ENCODE data around the gene RHOV.

The RHOV gene

DNA sequence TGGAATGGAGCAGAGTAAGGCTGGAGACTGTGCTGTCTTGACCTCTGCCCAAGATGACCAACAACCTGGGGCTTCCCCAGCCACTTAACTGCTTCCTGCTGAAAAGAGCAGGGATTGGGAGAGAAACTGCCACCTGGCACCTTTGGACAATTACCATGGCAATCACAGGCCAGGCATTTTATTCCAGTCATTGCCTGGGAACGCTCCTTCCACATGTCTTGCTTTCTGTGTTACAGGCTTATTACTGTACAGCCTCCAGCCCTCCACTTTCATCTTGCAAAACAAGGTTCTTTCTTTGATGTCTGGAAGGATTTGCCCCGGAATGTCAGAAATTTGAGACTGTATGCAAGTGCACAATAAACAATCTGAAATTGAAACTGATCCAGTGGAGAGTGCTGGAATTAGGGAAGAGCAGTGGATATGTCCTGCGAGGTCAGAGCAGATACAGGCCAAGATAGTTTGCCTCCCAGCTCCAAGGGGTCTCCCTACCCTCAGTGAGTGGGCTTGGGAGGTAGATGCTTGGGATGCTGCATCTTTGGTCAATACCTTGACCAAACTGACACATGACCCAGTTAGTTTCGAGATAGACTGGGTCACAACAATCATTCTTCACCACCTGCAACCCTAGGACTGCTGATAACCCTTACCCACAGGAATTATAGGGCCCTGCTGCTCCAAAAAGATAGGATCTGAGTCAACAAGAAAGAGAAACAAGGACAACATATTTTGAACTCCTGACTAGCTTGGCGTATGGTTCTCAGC is 48.2 kb downstream of the RHOV start:
- no peaks in the 10 kb centered on the region for H3K4me1 ChIP-seq (ENCODE audit: control insufficient read depth in 1 of 2, insufficient read depth in 1 of 2, low read depth in 1 of 2, low read length in 1 of 2)
- no peaks in the 10 kb centered on the region for H3K36me3 ChIP-seq
- no peaks in the 10 kb centered on the region for H3K9me3 ChIP-seq
- H3K4me3 ChIP-seq (ENCODE audit: low read depth in 1 of 2, low read length in 1 of 2), result no peak overlapping the region
- no peak overlapping the region for H3K27ac ChIP-seq
- H3K27me3 ChIP-seq, result peaks cover 8% of the 10 kb centered on the region
- TF ChIP-seq, protein P1, sequence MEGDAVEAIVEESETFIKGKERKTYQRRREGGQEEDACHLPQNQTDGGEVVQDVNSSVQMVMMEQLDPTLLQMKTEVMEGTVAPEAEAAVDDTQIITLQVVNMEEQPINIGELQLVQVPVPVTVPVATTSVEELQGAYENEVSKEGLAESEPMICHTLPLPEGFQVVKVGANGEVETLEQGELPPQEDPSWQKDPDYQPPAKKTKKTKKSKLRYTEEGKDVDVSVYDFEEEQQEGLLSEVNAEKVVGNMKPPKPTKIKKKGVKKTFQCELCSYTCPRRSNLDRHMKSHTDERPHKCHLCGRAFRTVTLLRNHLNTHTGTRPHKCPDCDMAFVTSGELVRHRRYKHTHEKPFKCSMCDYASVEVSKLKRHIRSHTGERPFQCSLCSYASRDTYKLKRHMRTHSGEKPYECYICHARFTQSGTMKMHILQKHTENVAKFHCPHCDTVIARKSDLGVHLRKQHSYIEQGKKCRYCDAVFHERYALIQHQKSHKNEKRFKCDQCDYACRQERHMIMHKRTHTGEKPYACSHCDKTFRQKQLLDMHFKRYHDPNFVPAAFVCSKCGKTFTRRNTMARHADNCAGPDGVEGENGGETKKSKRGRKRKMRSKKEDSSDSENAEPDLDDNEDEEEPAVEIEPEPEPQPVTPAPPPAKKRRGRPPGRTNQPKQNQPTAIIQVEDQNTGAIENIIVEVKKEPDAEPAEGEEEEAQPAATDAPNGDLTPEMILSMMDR (IDR thresholded peaks at IDR 0.05), result no peak

DNA sequence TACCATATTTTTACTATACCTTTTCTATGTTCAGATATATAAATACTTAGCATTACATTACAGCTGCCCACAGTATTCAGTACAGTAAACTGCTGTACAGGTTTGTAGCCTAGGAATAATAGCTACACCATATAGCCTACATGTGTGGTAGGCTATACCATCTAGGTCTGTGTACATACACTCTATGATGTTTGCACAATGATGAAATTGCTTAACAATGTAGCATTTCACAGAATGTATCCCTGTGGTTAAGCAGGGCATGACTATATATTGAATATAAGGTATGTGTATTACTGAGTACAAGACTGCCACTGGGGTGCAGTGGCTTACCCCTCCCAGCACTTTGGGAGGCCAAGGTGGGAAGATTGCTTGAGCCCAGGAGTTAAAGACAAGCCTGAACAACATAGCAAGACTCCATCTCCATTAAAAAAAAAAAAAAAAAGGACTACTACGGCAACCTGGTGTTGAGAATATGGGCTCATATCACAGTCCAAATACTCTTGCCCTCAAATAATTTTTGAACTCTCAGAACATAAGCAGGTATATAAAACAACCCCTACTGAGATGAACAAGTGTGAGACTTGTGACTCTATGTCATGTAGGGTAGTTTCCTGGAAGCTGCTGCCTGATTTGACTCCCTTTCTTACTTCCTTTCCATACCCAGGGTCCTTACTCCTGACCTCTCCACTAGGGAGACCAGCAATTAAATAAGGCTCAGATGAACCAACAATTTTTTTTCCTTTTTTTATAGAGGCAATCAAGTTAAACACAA is 50.3 kb downstream of the RHOV start:
- Histone ChIP-seq H3K27ac (no peak overlapping the region), H3K4me1 (ENCODE audit: control insufficient read depth in 1 of 2, insufficient read depth in 1 of 2, low read depth in 1 of 2, low read length in 1 of 2) (no peaks in the 10 kb centered on the region), H3K9me3 (no peaks in the 10 kb centered on the region), H3K27me3 (peaks cover 8% of the 10 kb centered on the region), H3K4me3 (ENCODE audit: low read depth in 1 of 2, low read length in 1 of 2) (no peak overlapping the region), H3K36me3 (no peaks in the 10 kb centered on the region)
- TF ChIP-seq, protein P1 (IDR thresholded peaks at IDR 0.05), result no peak
